ENCODE data around the gene PCBP4.

GRCh38 chr3:51984269-51984647, 17.0 kb upstream of the PCBP4 start:
- no peak for TF ChIP-seq EZH2 (IDR thresholded peaks at IDR 0.05; ENCODE audit: low read length, unreplicated experiment)
- no peak for TF ChIP-seq CTCF (conservative IDR thresholded peaks at IDR 0.05; ENCODE audit: low read depth, low read length)

Measured in PC-3 (cell line).